GM11168 (cell line): Measurements from ENCODE around the gene PCDHGB3.
"Not testable (repeated sequence)": the region's sequence is repeated elsewhere in the genome, so short reads cannot be mapped to it uniquely, and the experiment has no call there.

Experiments used
- in situ Hi-C: fragments of 300-500 bp; cut with MboI; formaldehyde crosslinking; loops from one replicate; pipeline ENCODE4 v1.12.0; 2022; ENCODE audit warnings: low sequenced_read_pairs; ENCODE audit not compliant: unreplicated experiment

Gene PCDHGB3

DNA sequence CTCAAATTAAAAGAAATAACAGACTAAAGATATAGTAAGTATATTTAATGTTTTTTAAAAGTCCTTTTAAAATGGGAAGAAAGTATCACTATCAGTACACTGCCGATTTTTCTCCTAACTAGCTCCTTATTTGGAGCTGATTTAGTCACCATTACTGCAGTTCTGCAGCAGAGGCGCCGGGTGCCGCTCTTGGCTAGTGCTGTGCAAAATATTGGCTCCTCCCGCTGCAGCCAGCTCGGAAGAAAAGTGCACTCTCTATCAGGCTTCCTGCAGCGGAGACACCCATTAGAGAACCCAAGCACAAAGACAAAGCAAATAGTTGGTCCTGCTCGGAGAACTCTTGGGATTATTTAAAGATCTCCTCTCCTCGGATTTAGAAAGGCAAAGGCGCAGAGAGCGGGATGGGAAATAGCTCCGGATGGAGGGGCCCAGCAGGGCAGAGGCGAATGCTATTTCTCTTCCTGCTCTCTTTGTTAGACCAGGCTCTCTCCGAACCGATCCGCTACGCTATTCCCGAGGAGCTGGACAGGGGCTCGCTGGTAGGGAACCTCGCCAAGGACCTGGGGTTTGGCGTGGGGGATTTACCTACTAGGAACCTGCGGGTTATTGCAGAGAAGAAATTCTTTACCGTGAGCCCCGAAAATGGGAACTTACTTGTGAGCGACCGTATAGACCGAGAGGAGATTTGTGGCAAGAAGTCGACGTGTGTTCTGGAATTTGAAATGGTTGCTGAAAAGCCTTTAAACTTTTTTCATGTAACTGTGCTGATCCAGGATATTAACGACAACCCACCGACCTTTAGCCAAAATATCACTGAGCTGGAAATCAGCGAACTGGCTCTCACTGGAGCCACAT is at the start of gene PCDHGB3:
PCDHGB3 (plus strand) TSS at position 249 of the 855 bp plus-strand sequence; CDS start at position 402, 153 bp downstream.
- in situ Hi-C loops = no loop called here

- in situ Hi-C loops = no loop called here
Measured at GRCh38 chr5:141322261-141322660, 47.8 kb upstream of the PCDHGB3 start.

DNA sequence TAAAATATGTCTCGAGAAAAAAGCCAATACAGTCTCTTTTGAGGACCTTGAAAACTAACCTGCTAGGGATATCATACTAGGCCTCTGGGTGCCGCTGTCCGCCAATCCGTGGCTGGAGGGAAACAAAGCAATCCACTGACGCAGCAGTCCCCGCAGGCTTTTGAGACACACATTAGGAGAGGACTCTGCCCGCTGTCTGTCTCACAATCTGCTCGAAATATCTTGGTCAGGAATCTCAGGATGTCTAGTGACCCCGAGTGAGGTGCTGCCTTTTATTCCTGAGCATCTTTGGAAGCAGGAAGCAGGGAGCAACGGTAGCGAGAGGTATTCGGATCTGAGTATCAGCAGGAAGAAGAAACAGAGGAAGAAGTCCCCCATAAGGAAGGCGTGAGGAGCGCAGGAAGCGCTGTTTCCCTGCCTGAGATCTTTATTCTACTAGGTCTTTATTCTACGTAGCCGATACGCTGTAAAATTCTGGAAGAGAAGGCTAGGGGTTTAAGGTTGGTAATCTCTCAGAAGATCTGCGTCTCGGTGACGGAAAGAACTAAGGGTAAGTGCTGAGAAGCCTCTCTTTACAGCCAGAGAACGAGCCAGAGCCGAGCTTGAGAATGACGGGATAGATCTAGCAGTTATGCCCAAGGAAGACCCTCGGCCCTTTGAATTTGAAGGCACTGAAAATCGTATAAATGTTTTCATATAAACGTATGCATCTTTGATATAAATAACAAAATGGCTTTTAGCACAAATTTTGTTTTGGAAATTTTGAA is 43.8 kb upstream of the PCDHGB3 start:
- in situ Hi-C loops = no loop called here

GRCh38 chr5:141328231-141328630 is 41.8 kb upstream of the PCDHGB3 start:
- in situ Hi-C loops = no loop called here

DNA sequence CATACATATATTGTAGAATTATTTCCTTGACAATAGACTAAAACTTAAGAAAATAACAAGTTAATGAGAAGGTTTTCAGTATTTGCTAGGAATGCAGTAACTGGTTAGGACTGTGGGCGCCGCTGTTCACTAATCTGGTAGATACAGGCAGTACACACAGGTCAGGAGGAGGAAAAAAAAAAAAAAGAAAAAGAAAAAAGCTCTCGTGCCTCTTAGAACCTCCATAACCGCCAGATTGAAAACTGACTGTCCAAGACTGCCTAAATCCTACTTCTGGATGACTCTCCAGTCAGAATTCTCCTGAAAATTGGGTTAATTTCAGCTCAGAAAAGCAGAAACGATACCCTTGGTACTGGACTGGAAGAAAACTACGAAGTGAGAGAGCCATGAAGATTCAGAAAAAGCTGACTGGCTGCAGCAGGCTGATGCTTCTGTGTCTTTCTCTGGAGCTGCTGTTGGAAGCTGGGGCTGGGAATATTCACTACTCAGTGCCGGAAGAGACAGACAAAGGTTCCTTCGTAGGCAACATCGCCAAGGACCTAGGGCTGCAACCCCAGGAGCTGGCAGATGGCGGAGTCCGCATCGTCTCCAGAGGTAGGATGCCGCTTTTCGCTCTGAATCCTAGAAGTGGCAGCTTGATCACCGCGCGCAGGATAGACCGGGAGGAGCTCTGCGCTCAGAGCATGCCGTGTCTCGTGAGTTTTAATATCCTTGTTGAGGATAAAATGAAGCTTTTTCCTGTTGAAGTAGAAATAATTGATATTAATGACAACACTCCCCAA is 39.6 kb upstream of the PCDHGB3 start, which contains the start of gene PCDHGA1:
PCDHGA1 (plus strand) TSS at position 216 of the 782 bp plus-strand sequence.
- in situ Hi-C loops = no loop called here

DNA sequence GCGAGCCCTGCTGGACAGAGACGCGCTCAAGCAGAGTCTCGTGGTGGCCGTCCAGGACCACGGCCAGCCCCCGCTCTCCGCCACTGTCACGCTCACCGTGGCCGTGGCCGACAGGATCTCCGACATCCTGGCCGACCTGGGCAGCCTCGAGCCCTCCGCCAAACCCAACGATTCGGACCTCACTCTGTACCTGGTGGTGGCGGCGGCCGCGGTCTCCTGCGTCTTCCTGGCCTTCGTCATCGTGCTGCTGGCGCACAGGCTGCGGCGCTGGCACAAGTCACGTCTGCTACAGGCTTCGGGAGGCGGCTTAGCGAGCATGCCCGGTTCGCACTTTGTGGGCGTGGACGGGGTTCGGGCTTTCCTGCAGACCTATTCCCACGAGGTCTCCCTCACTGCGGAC is 37.5 kb upstream of the PCDHGB3 start:
- in situ Hi-C loops = not testable (repeated sequence)

- in situ Hi-C loops = no loop called here
Measured at GRCh38 chr5:141338538-141339306, 31.3 kb upstream of the PCDHGB3 start, which contains the start of gene PCDHGA2. Gene PCDHGA2 (plus strand): TSS chr5:141338760.

DNA sequence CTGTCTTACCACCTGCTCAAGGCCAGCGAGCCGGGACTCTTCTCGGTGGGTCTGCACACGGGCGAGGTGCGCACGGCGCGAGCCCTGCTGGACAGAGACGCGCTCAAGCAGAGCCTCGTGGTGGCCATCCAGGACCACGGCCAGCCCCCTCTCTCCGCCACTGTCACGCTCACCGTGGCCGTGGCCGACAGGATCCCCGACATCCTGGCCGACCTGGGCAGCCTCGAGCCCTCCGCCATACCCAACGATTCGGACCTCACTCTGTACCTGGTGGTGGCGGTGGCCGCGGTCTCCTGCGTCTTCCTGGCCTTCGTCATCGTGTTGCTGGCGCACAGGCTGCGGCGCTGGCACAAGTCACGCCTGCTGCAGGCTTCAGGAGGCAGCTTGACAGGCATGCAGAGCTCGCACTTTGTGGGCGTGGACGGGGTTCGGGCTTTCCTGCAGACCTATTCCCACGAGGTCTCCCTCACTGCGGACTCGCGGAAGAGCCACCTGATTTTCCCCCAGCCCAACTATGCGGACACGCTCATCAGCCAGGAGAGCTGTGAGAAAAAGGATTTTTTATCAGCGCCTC is 29.2 kb upstream of the PCDHGB3 start:
- in situ Hi-C loops = not testable (repeated sequence)

DNA sequence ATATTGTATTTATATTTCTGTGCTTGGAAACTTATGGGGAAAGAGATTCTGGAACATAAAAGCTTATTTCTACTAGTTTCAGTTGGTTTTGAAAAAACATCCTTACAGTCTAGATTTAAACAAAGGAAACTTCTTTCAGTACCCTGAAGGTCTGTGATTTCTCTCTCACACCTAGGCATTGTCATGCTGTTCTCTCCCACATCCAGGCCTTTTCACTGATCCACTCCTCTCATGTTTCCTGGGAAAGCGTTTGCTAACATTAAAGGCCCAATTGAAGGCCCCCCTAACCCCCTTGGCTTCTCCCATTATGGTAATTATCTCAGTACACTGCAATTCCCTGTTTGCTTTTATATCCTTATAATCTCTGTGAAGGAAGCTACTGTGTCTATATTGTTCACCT is 27.3 kb upstream of the PCDHGB3 start:
- in situ Hi-C loops = no loop called here

- in situ Hi-C loops = no loop called here
Measured at GRCh38 chr5:141343242-141343952, 26.6 kb upstream of the PCDHGB3 start, which contains the start of gene PCDHGA3. Gene PCDHGA3 (plus strand): TSS chr5:141343829. CDS start chr5:141344034, 205 bp downstream.

- in situ Hi-C loops = no loop called here
Measured at GRCh38 chr5:141343953-141344463, 26.0 kb upstream of the PCDHGB3 start.

DNA sequence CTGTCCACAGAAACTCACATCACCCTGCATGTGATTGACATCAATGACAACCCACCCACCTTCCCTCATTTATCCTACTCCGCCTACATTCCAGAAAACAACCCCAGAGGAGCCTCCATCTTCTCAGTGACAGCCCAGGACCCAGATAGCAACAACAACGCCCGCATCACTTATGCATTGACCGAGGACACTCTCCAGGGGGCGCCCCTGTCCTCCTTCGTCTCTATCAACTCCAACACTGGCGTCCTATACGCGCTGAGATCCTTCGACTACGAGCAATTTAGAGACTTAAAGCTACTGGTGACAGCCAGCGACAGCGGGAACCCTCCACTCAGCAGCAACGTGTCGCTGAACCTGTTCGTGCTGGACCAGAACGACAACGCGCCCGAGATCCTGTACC is 24.7 kb upstream of the PCDHGB3 start:
- in situ Hi-C loops = no loop called here

GRCh38 chr5:141346017-141346416 is 24.0 kb upstream of the PCDHGB3 start:
- in situ Hi-C loops = not testable (repeated sequence)

DNA sequence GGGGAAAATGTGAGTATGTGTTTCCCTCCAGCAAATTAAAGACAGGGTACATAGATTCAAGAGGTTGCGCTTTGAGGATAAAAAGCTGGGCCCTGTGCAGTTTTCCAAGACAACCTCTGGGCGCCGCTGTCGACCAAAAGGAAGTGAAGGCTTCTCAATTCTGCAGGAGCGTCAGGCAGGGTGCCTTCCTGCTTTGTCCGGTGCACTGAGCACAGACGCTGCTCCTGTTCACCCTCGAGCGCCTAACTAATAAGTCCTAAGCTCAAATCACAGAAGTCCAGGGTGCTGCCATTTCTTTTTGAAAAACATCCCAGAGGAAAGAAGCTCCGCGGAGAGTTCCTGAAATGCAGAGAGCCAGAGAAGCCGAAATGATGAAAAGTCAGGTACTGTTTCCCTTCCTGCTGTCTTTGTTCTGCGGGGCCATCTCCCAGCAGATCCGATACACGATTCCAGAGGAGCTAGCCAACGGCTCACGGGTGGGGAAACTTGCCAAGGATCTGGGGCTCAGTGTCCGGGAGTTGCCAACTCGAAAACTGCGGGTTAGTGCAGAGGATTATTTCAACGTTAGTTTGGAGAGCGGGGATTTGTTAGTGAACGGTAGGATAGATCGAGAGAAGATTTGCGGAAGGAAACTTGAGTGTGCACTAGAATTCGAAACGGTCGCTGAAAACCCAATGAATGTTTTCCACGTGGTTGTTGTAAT is 20.0 kb upstream of the PCDHGB3 start, which contains the start of gene PCDHGB1:
PCDHGB1 (plus strand) TSS at position 183 of the 703 bp plus-strand sequence; CDS start at position 345, 162 bp downstream.
- in situ Hi-C loops = no loop called here

DNA sequence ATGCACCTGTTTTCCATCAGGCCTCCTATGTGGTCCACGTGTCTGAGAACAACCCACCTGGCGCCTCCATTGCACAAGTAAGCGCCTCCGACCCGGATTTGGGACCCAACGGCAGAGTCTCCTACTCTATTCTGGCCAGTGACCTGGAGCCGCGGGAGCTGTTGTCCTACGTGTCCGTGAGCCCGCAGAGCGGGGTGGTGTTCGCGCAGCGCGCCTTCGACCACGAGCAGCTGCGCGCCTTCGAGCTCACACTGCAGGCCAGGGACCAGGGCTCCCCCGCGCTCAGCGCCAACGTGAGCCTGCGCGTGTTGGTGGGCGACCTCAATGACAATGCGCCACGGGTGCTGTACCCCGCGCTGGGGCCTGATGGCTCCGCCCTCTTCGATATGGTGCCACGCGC is 18.5 kb upstream of the PCDHGB3 start:
- in situ Hi-C loops = no loop called here

- in situ Hi-C loops = no loop called here
Measured at GRCh38 chr5:141354900-141355469, 15.1 kb upstream of the PCDHGB3 start, which contains the start of gene PCDHGA4. Gene PCDHGA4 (plus strand): TSS chr5:141355021. CDS start chr5:141355108, 87 bp downstream.

DNA sequence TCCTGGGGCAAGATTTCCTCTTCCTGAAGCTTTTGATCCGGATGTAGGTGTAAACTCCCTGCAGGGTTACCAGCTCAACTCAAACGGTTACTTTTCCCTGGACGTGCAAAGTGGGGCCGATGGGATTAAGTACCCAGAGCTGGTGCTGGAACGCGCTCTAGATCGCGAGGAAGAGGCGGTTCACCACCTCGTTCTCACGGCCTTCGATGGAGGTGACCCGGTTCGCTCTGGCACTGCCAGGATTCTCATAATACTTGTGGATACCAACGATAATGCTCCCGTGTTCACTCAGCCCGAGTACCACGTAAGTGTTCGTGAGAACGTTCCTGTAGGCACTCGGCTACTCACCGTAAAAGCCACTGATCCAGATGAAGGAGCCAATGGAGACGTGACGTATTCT is 14.4 kb upstream of the PCDHGB3 start:
- in situ Hi-C loops = no loop called here
